HL-60 (cell line): ENCODE results near the gene CFAP141.

Experiments
- CTCF ChIP-seq: IDR thresholded peaks from one replicate; pipeline ENCODE4 v1.5.1; 2011; ENCODE audit warnings: low read length, control low read depth, inconsistent platforms; ENCODE audit not compliant: insufficient read depth
- GABPA ChIP-seq: IDR thresholded peaks from 2 replicates; pipeline ENCODE4 v1.6.1; 2012; ENCODE audit warnings: low read depth
- POLR2AphosphoS5 ChIP-seq: IDR thresholded peaks from 2 replicates; pipeline ENCODE4 v1.6.1; 2012; ENCODE audit warnings: low read depth
- SPI1 ChIP-seq: IDR thresholded peaks from 2 replicates; pipeline ENCODE4 v1.6.1; 2012; ENCODE audit warnings: low read depth, mild to moderate bottlenecking, borderline replicate concordance
- TF ChIP-seq, protein P1 (sequence below): IDR thresholded peaks from 2 replicates; pipeline ENCODE4 v1.6.1; 2012; ENCODE audit warnings: low read depth; ENCODE audit not compliant: insufficient replicate concordance

- TF ChIP-seq CTCF, result no peak
- TF ChIP-seq POLR2AphosphoS5, result no peak
- no peak for TF ChIP-seq SPI1
- TF ChIP-seq, protein P1, sequence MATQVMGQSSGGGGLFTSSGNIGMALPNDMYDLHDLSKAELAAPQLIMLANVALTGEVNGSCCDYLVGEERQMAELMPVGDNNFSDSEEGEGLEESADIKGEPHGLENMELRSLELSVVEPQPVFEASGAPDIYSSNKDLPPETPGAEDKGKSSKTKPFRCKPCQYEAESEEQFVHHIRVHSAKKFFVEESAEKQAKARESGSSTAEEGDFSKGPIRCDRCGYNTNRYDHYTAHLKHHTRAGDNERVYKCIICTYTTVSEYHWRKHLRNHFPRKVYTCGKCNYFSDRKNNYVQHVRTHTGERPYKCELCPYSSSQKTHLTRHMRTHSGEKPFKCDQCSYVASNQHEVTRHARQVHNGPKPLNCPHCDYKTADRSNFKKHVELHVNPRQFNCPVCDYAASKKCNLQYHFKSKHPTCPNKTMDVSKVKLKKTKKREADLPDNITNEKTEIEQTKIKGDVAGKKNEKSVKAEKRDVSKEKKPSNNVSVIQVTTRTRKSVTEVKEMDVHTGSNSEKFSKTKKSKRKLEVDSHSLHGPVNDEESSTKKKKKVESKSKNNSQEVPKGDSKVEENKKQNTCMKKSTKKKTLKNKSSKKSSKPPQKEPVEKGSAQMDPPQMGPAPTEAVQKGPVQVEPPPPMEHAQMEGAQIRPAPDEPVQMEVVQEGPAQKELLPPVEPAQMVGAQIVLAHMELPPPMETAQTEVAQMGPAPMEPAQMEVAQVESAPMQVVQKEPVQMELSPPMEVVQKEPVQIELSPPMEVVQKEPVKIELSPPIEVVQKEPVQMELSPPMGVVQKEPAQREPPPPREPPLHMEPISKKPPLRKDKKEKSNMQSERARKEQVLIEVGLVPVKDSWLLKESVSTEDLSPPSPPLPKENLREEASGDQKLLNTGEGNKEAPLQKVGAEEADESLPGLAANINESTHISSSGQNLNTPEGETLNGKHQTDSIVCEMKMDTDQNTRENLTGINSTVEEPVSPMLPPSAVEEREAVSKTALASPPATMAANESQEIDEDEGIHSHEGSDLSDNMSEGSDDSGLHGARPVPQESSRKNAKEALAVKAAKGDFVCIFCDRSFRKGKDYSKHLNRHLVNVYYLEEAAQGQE, result no peak
- no peak for TF ChIP-seq GABPA
Observed at GRCh38 chr1:154239491-154239890, 33.4 kb upstream of the CFAP141 start.
